Measurements from ENCODE around the gene EXOG. TPM values are rescaled to one million over a fixed set of nuclear protein-coding genes. Genes with fewer than 3 reads are reported as not detected.

EXOG gene
- total RNA-seq, 1 experiment from 2014 or later: 16.2 TPM

- TF ChIP-seq CTCF (IDR thresholded peaks at IDR 0.05; ENCODE audit: insufficient read depth in 1 of 2, low read depth in 1 of 2, low read length in 1 of 2, severe bottlenecking in 1 of 2, unreplicated experiment in 1 of 2): no peak
- Histone ChIP-seq H3K4me1 (no peaks in the 10 kb centered on the region), H3K36me3 (ENCODE audit: control insufficient read depth, insufficient read depth, low read length) (no peaks in the 10 kb centered on the region), H3K9me3 (no peaks in the 10 kb centered on the region), H3K4me3 (ENCODE audit: low read depth, low read length) (no peak overlapping the region), H3K27me3 (replicated peaks; ENCODE audit: control insufficient read depth, insufficient read depth, low read length) (no peaks in the 10 kb centered on the region; the same call in 1 of the 2 replicates)
- Mint-ChIP-seq H3K4me1 (ENCODE audit: low read depth, unreplicated experiment) (no peaks in the 10 kb centered on the region), H3K27ac (ENCODE audit: unreplicated experiment) (no peak overlapping the region), H3K9me3 (ENCODE audit: unreplicated experiment) (no peaks in the 10 kb centered on the region), H3K36me3 (ENCODE audit: insufficient read depth, unreplicated experiment) (no peaks in the 10 kb centered on the region), H3K27me3 (ENCODE audit: insufficient read depth, unreplicated experiment) (peaks cover 19% of the 10 kb centered on the region), H3K4me3 (ENCODE audit: unreplicated experiment) (no peak overlapping the region)
- POLR2A ChIA-PET: no interaction called here
- CTCF ChIA-PET: interaction anchor here (1.5 kb wide), 1 partner anchor 33 kb away, joined by 4 read pairs; no protein-coding TSS in a partner anchor
- no TSS peak for BruUV-seq (replicated peaks)
- intact Hi-C loops (cut with micrococcal nuclease; ENCODE audit: unreplicated experiment): no loop called here
- no peak for DNase-seq
Measured at GRCh38 chr3:38554127-38554827, 58.1 kb downstream of the EXOG start.

- no peaks in the 10 kb centered on the region for H3K36me3 ChIP-seq (ENCODE audit: control insufficient read depth, insufficient read depth, low read length)
- no peak overlapping the region for H3K4me3 Mint-ChIP-seq (ENCODE audit: unreplicated experiment)
- ChIA-PET POLR2A (no interaction called here), CTCF (no interaction called here)
- no peaks in the 10 kb centered on the region for H3K4me1 ChIP-seq
- peaks cover 19% of the 10 kb centered on the region for H3K27me3 Mint-ChIP-seq (ENCODE audit: insufficient read depth, unreplicated experiment)
- no peaks in the 10 kb centered on the region for H3K9me3 ChIP-seq
- no peak overlapping the region for H3K27ac Mint-ChIP-seq (ENCODE audit: unreplicated experiment)
- intact Hi-C loops (cut with micrococcal nuclease; ENCODE audit: unreplicated experiment): no loop called here
- no peak for DNase-seq
- no peaks in the 10 kb centered on the region for H3K27me3 ChIP-seq (replicated peaks; ENCODE audit: control insufficient read depth, insufficient read depth, low read length)
- no peak for TF ChIP-seq CTCF (IDR thresholded peaks at IDR 0.05; ENCODE audit: insufficient read depth in 1 of 2, low read depth in 1 of 2, low read length in 1 of 2, severe bottlenecking in 1 of 2, unreplicated experiment in 1 of 2)
- no peak overlapping the region for H3K4me3 ChIP-seq (ENCODE audit: low read depth, low read length)
- H3K4me1 Mint-ChIP-seq (ENCODE audit: low read depth, unreplicated experiment): no peaks in the 10 kb centered on the region
- BruUV-seq (replicated peaks): no TSS peak
- H3K36me3 Mint-ChIP-seq (ENCODE audit: insufficient read depth, unreplicated experiment): no peaks in the 10 kb centered on the region
- H3K9me3 Mint-ChIP-seq (ENCODE audit: unreplicated experiment): no peaks in the 10 kb centered on the region
Measured at GRCh38 chr3:38555149-38555840, 59.2 kb downstream of the EXOG start.

- no peak for TF ChIP-seq CTCF (IDR thresholded peaks at IDR 0.05; ENCODE audit: insufficient read depth in 1 of 2, low read depth in 1 of 2, low read length in 1 of 2, severe bottlenecking in 1 of 2, unreplicated experiment in 1 of 2)
- Histone ChIP-seq H3K4me1 (no peaks in the 10 kb centered on the region), H3K36me3 (ENCODE audit: control insufficient read depth, insufficient read depth, low read length) (no peaks in the 10 kb centered on the region), H3K9me3 (no peaks in the 10 kb centered on the region), H3K27me3 (replicated peaks; ENCODE audit: control insufficient read depth, insufficient read depth, low read length) (no peaks in the 10 kb centered on the region), H3K4me3 (ENCODE audit: low read depth, low read length) (no peak overlapping the region)
- intact Hi-C loops (cut with micrococcal nuclease; ENCODE audit: unreplicated experiment): no loop called here
- peaks cover 17% of the 10 kb centered on the region for H3K27me3 Mint-ChIP-seq (ENCODE audit: insufficient read depth, unreplicated experiment)
- no peaks in the 10 kb centered on the region for H3K9me3 Mint-ChIP-seq (ENCODE audit: unreplicated experiment)
- no TSS peak for BruUV-seq (replicated peaks)
- no peaks in the 10 kb centered on the region for H3K36me3 Mint-ChIP-seq (ENCODE audit: insufficient read depth, unreplicated experiment)
- no peak overlapping the region for H3K4me3 Mint-ChIP-seq (ENCODE audit: unreplicated experiment)
- no peaks in the 10 kb centered on the region for H3K4me1 Mint-ChIP-seq (ENCODE audit: low read depth, unreplicated experiment)
- POLR2A ChIA-PET: no interaction called here
- CTCF ChIA-PET: no interaction called here
- no peak overlapping the region for H3K27ac Mint-ChIP-seq (ENCODE audit: unreplicated experiment)
- no peak for DNase-seq
Measured at GRCh38 chr3:38555926-38556325, 59.8 kb downstream of the EXOG start.
